CD4-positive, alpha-beta T cell treated with Interleukin-17A for 4 hours (primary cell): ENCODE results near the gene CIB4.

ENCODE experiments used
- DNase-seq: peaks from one replicate; pipeline ENCODE4 v3.0.0-alpha.2; 2020; ENCODE audit warnings: mixed read lengths

The CIB4 gene

GRCh38 chr2:26605195-26605998 is 35.8 kb downstream of the CIB4 start:
- DNase-seq, result peak; percentile 46

DNA sequence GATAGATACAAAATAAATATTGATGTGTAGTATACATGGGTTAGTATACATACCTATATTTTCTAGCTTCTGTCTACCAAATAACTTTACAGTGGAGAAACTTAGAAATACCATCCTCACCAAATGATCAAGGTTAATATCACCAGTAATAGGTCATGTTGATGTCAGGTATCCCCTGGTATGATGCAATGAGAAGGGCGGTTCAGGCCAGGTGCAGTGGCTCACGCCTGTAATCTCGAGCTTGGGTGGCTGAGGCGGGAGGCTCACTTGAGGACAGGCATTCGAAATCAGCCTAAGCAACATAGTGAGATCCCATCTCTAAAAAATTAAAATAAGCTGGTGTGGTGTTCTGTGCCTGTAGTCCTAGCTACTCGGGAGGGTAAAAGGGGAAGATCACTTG is 38.6 kb downstream of the CIB4 start:
- no peak for DNase-seq

DNA sequence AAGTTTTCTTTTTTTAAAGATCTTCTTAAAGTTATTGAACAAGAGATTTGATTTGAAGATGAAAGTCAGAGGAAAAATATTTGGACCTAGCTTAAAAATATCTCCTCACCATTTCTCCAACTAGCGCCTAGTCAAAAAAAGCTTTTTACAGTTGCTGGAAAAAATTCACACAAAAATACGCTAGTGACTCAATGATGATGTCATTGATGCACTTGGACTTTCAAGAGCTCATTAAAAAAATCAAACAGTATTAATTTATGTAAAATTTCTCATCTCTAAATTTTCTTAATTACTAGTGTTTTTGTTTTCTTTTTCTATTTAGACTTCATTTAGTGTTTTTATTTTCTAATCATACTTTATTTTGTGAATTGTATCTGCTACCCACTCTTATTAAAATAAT is 41.8 kb downstream of the CIB4 start:
- no peak for DNase-seq

DNA sequence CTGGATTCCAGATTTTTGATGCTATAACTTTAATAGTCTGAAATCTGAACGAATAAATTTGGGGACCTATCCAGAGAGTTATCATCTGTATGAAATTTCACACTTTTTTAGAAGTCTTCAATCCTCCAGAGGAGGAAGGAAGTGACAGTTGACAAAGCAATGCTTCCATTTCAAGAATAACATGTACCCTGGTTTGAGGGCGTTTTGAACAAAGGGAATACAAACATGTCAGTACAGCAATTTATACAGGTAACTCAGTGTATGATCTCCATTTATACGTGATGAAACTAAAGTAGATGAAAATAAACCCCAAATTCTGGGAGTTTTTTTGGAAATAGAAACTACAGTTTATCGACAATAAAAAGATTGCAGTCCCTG is 42.2 kb downstream of the CIB4 start:
- DNase-seq, result no peak

DNA sequence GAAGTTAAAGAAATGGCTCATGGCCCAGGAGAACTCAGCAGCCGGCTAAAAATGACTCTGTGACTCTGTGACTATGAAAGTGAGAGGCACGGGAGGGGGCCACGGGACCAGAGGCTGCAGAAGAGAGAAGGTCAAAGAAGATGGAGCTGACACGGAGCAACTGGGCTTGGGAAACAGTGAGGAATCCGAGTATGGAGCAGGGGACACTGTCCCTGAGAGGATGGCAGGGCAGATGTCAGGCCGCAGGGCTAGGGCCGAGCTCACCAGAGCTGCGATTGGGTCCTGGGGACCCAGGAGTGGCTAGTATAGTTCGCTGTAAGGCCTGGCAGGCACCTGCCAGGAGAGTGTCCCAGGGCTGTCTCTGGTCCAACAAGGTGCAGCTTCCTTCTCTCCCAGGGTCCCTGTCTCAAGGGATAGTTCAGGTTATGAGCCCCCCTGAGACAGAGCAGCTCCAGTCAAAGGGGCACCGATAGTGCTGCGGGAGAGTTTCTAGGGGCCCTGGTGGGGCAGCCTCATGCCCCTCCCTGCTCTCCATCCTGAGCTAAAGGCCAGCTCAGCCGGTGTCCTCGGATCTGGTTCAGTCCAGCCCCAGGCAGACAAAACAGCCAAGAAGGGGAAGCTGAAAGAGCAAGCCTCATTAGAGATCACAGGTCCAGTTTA is 42.7 kb downstream of the CIB4 start:
- no peak for DNase-seq

DNA sequence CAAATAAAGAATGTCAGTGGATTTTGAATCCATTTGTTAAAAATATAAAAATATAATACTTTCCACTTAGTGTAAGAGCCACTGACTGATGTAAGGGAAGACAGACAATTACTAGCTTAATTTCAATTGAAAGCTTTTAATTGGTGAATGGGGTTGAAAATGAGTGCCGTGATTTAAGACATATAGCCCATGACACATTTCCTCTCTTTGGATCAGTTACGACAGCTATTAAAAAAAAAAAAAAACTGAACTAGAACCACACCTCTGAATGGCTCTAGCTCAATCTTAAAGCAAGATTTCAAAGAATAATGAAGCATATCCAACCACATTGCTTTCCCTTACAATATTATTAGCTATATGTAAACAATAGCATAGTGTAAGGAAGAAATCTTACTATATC is 44.0 kb downstream of the CIB4 start:
- no peak for DNase-seq

DNA sequence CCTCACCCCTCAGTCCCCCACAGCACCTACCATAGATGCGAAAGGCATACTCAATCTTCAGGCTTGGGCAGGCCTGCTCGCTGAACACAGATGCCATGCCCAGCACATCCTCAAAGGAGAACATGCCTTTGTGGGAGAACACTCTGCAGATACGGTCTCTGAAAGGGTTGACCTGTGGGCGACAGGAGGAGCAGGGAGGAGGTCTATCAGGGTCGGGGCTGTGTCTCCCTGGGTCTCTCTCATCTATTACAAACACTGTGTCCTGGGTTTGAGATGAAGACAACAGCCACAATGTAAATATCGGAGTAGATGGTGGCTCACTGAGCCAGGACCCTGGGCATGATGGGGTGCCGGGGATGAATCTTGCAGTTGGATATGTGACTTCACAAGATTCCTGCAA is 46.0 kb downstream of the CIB4 start:
- DNase-seq, result no peak

DNA sequence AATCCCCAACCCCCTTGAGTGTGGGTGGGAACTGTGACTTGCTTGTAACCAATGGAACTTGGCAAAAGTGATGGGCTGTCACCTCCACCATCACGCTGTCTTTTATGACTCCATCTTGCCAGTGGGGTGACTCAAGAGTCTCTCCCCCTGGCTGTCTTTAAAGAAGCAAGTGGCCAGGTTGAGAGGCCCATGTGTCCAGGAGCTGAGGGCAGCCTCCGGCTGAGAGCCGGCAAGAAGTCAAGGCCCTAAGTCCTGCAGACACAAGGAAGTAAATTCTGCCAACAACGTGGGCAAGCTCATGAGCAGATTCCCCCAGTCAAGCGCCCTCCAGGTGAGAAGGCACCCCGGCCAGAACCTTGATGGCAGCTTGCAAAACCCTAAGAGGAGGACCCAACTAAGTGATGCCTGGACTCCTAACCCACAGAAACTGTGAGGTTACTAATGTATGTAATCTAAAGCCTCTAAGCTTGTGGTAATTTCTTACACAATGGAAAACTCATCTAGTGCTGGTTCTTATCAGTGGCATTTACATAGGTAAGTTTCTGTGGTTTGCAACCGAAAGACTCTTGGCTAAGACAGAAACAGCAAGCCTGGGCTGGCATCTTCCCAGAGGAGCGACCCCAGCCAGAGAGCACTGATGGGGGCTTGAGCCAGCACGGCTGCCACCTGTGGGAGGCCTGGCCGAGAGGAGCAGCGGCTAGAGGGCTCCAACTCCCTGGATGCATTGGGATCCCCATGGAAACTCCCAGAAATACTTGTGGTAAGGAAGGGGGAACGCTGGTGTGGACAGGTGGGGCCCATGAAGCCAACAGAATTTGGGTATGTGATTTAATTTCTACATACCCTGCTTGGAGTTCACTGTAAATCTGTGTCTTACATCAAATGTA is 49.3 kb downstream of the CIB4 start:
- no peak for DNase-seq

DNA sequence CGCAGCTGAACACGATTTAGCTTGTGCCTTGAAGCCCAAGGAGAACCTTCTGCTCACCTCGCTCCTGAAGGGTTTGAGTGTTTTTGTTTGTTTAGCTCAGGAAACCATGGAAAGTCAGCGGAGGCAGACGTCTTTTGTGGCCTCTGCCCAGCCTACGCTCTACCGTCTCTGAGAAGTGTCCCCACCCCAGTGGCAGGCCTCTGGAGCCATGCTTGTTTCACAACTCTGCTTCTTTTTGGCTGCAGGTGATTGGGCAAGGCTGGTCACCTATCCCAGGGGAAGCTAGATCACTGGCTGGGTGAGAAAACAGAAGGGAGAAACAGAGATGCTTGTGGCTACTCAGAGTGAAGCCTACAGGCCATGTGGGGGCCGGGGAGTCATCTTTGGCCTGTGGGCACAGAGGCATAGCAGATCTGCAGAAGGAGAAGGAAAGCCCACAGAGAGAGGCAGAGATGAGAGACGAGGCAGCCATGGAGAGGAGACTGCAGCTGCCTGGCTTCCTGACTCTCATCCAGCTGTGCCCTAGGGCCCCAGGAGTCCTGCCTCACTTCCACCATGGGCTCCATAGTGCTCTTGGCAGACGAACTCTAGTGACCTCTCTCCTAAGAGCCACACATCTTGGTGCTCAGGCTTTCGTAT is 50.1 kb downstream of the CIB4 start:
- no peak for DNase-seq

DNA sequence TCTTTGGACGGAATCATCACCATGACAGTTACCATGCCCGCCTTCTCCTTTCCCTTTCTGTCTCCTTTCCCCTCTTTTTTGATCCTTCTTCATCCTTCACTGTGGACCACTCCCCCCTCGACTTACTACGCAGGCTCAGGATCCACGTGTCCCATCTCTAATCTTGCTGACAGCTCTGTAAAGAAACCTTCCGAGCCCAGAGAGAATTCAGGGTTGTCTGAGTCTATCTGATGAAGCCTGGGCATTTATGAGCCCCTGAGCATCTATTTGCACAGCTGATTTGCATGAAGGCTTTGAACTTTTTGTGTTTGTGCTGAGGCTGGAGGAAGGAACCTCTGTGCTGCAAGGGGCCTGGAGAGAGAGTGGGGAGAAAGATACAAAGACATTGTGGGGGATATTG is 50.7 kb downstream of the CIB4 start:
- DNase-seq, result no peak

DNA sequence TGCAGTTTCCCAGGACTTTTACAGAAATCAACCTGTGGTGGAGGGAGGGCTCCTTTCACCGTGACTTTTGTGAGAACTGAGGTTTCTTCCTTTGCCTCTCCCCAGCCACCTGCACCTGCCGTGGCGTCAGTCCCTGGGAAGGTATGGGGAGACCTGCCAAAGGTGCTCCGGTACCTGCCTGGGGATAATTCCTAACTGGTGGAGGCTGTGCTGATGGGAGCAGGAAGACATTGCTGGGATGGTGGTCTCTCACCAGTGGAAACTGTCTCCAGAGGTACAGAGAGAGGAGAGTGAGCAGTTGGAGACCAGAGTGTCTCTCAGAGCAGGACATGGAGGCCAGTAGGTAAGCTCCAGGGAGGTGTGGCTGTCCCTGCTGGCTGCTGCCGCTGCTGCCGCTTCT is 52.6 kb downstream of the CIB4 start:
- no peak for DNase-seq

GRCh38 chr2:26587994-26588393 is 53.2 kb downstream of the CIB4 start:
- no peak for DNase-seq

DNA sequence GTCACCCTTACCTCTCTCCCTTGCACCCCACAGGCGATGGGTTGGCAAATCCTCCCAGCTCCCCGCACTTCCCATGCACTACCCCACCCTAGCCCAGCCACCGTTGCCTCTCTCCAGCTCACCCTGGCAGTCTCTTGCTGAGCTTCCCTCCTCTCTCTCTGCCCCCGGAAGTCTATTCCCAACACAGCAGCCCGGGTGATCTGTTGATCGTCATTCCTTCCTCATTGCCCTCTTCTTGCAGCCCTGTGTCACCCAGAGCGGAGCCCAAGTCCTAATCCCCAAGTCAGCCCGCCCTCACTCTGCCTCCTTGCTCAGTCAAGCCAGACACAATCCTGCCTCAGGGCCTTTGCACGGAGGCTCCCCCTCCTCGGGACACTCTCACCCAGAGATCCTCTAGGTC is 55.2 kb downstream of the CIB4 start:
- no peak for DNase-seq

GRCh38 chr2:26585100-26585499 is 56.1 kb downstream of the CIB4 start:
- DNase-seq, result no peak

- DNase-seq, result no peak
Measured at GRCh38 chr2:26584656-26585055, 56.5 kb downstream of the CIB4 start.

DNA sequence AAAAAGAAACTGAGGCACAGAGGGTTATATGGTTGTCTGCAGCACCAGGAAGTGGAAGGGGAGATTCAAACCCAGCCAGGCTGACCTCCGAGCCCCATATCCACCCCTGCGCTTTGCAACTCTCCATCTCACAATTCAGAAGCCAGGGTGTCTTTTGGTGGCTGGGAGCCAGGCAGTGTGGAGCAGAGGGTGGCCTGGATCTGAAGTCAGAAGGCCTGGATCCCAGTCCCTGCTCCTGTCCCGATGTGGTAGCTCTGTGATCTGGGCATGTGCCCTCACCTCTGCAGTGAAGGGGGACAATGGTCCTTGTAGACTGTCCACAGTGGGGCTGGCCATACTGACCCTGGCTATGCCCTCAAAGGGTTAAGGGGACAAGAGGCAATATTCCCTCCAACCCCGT is 57.0 kb downstream of the CIB4 start:
- no peak for DNase-seq

DNA sequence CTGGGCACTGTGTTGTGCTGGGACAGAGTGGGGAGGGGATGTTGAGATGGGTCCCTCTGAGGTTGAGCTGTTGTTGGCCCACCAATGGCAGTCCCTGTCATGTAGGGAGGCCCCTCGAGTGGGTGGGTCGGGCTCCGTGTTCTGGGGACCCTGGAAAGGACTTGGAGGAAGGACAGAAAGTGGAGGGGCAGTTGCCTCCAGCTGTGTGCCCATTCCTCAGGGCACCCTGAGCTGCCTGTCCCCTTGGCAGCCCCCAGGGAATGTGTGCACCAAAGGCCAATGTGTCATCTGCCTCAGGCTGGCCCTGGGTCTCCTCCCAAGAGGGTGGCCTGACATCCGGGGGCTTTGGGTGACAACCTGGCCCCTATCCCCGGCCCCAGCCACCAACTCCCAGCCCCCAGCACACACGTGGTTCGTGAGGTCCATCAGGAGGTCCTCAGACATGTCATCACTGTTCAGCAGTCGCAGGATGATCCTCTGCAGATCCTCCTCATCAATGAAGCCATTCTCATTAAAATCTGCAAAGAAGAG is 57.7 kb downstream of the CIB4 start:
- DNase-seq, result no peak

GRCh38 chr2:26582890-26583289 is 58.3 kb downstream of the CIB4 start:
- DNase-seq, result no peak

- no peak for DNase-seq
Measured at GRCh38 chr2:26581991-26582842, 58.9 kb downstream of the CIB4 start.

DNA sequence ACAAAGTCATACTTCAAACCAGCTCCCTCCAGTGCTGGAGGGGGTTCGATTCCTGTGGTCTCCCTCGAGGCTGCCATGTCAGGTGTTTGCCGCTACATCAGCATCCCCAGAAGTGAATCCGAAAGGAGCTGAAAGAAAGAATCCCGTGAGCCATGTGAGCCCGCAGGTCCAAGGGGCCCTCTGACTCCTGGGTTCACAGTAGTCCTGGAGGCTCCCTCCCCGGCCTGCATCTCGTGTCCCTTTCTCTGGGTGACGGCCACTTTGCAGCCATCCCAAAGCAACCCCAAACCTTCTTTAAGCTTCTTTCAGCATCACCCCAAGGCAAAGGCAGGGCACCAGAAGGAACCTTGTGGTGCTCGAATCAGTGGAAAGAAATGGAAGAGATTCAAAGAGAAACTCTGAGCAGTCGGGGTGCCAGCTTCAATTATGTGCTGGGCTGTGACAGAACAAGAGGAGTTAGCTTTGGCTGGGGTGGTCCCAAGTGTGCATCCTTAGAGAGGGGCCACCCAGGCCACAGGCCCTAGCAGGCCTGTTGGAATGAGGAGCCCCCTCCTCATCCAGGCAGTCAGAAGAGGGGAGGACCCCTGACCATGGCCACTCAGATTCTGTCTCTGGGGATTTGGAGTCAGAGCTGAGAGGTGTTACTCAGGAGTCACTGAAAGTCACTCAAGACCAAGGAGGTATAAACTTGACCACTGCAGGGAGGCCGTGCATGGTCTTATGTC is 59.7 kb downstream of the CIB4 start:
- DNase-seq, result no peak

DNA sequence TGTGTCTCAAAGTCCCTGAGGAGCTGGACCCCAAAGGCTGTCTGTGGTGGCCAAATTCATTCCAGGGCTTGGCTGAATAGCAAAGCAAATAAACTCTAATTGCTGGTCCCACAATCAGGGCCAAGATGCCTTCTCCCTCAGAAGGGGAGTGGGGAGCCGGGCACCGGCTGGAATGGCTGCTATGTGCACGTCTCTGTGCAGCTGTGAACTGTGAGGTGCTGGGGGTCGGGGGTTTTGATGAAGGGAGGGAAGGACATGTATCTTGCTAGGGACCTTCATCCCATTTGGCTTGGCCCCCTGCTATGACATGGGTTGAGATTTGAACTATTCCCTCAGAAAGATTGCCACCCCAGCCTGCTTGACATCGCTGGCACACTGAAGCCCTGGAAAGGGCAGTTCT is 60.4 kb downstream of the CIB4 start:
- no peak for DNase-seq
